ENCODE measurements around the gene MARCHF10.

Gene MARCHF10

DNA sequence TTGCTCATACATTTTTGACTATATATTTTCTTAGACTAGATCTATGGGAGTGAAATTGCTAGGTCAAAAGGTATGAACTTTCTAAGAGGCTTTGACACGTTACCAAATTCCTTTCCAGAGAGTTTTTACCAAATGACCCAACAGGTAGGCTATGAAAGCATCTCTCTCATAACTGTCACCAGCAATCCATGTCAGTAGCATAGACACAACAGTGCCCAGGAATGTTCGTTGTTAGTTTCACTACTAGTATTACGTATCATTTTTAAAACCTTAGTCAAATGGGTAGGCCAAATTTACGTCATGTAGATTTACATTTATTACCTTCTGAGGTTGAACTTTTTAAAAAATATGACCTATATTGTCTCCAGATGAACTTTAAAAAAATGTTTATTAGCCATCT lies 66.8 kb downstream of the MARCHF10 start:
- Mint-ChIP-seq H3K9me3 (no peaks in the 10 kb centered on the region), H3K4me3 (no peak overlapping the region), H3K27ac (no peak overlapping the region), H3K27me3 (peaks cover 4% of the 10 kb centered on the region), H3K4me1 (ENCODE audit: low read depth) (no peaks in the 10 kb centered on the region), H3K36me3 (ENCODE audit: low read depth) (no peaks in the 10 kb centered on the region)
- intact Hi-C loops (cut with micrococcal nuclease) = no loop called here

DNA sequence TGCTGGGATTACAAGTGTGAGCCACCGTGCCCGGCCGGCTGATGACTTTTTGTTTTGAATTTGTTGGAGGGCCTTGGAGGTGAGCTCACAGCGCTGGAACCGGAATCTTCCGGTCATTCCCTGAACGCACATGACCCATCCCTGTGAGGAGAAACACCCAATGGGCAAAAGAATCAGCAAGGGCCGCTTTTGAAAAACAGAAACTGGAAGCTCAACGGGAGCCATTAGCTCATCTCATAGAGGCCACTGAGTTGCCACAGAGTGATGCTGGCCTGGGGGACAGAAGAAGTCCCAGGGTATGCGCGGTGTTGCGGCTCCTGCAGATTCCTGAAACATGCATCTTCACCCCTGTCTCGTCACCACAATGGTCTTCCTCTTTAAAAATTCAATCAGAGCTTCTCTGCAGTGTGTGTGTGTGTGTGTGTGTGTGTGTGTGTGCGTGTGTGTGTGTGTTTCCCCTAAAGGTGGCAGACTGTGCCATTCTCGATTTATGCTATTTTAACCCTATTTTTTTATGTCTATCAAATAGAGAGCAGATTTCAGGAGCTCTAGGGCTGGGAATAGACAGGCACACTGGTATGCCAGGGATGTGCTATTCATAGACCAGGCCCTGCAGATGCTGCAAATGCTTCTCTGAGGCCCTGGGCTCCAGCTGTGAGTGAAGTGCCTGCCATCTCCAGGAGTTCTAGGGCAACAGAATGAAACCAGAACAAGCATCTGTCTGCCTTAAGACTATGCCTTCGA lies 68.3 kb downstream of the MARCHF10 start:
- H3K27ac Mint-ChIP-seq = no peak overlapping the region
- intact Hi-C loops (cut with micrococcal nuclease) = no loop called here
- H3K36me3 Mint-ChIP-seq (ENCODE audit: low read depth) = no peaks in the 10 kb centered on the region
- H3K4me3 Mint-ChIP-seq = no peak overlapping the region
- H3K4me1 Mint-ChIP-seq (ENCODE audit: low read depth) = no peaks in the 10 kb centered on the region
- no peaks in the 10 kb centered on the region for H3K9me3 Mint-ChIP-seq
- H3K27me3 Mint-ChIP-seq = peaks cover 4% of the 10 kb centered on the region

DNA sequence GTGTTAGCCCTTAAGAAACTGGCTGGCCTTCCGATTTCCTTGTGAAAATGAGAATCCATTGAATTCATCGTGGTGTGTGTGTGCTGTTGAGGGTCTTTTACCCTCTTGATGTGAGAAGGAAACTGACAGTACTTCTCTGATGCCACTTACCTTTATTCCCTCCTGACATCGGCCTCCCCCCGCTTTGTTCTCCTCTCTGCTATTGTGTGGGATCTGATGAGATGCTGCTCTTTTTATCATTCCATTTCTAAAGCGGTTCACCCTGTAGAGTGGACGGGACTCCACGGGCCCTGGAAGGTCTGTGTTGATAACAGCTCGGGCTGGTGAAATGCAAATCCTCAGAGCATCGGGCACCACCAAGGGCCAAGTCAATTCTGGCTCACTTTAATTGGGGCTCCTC lies 69.8 kb downstream of the MARCHF10 start:
- Mint-ChIP-seq H3K27me3 (peaks cover 4% of the 10 kb centered on the region), H3K36me3 (ENCODE audit: low read depth) (no peaks in the 10 kb centered on the region), H3K4me1 (ENCODE audit: low read depth) (no peaks in the 10 kb centered on the region), H3K9me3 (no peaks in the 10 kb centered on the region), H3K4me3 (no peak overlapping the region), H3K27ac (no peak overlapping the region)
- intact Hi-C loops (cut with micrococcal nuclease) = no loop called here

DNA sequence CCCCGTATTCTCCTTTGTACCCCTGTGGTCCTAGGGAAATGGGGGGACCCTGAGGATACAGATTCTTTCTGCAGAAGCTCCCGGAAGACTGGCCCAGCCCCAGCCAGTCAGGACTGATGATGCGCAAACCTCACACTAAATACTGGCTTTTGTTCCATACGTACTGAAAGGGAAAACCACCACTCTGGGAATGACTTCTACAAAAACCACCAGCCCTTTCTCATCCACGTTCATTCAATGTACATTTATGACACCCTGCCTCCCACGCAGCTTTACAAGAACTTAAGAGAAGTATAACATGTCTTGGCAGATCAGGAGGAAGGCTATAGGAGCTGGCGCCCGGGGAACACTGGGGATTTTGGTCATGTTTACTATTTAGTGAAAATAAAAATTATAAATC lies 70.6 kb downstream of the MARCHF10 start:
- Mint-ChIP-seq H3K4me1 (ENCODE audit: low read depth) (no peaks in the 10 kb centered on the region), H3K36me3 (ENCODE audit: low read depth) (no peaks in the 10 kb centered on the region), H3K27me3 (peaks cover 2% of the 10 kb centered on the region), H3K27ac (no peak overlapping the region), H3K4me3 (no peak overlapping the region), H3K9me3 (no peaks in the 10 kb centered on the region)
- intact Hi-C loops (cut with micrococcal nuclease) = no loop called here

DNA sequence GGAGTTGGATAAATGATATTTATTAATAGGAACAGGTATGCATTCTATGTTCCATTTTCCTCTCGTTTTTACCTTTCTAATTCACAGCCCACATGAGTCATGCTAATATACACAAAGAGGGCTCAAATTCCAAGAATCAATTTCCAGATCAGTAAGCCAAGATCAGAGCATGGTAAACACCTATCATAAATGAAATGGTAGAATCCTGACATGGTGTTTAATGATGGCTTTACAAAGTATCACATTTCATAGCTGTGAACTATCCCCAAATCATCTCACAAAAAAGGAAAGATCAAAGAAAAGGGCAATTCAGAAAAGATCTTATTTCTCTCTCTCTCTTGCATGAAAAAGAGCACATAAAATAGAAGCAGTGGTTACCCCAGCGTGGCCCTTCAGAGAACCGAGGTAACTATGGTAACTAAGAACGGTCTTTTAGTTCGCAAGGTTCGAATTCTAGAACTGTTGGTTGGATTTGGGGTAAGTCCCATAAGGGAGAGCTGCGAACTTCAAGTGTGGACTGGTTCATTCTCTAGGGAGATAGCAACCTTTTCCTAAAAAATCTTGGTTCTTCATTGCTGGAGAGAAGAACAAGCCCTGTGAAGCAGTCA lies 73.0 kb downstream of the MARCHF10 start:
- no peaks in the 10 kb centered on the region for H3K36me3 Mint-ChIP-seq (ENCODE audit: low read depth)
- intact Hi-C loops (cut with micrococcal nuclease) = no loop called here
- H3K9me3 Mint-ChIP-seq = no peaks in the 10 kb centered on the region
- H3K4me3 Mint-ChIP-seq = no peak overlapping the region
- no peaks in the 10 kb centered on the region for H3K4me1 Mint-ChIP-seq (ENCODE audit: low read depth)
- H3K27ac Mint-ChIP-seq = no peak overlapping the region
- H3K27me3 Mint-ChIP-seq = peaks cover 2% of the 10 kb centered on the region

DNA sequence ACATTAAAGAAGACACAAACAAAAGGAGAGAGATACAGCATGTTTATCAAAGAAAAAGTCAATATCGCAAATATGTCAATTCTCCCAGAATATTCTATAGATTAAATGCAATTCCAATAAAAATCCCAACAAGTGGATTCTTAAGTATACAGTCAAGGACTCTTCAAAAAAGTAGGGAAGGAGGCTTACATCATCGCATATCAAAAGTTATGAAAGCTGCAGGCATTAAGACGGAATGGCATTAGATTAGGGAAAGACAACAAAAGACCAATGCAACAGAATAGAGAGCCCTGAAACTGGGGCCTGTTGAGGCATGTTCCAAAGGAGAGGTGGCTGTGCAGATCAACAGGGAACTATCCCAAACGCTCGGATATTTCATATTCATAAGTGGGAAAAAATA lies 76.0 kb downstream of the MARCHF10 start:
- H3K4me3 Mint-ChIP-seq = no peak overlapping the region
- no peaks in the 10 kb centered on the region for H3K36me3 Mint-ChIP-seq (ENCODE audit: low read depth)
- intact Hi-C loops (cut with micrococcal nuclease) = no loop called here
- H3K27me3 Mint-ChIP-seq = peaks cover 14% of the 10 kb centered on the region
- no peaks in the 10 kb centered on the region for H3K9me3 Mint-ChIP-seq
- H3K4me1 Mint-ChIP-seq (ENCODE audit: low read depth) = no peaks in the 10 kb centered on the region
- H3K27ac Mint-ChIP-seq = no peak overlapping the region

DNA sequence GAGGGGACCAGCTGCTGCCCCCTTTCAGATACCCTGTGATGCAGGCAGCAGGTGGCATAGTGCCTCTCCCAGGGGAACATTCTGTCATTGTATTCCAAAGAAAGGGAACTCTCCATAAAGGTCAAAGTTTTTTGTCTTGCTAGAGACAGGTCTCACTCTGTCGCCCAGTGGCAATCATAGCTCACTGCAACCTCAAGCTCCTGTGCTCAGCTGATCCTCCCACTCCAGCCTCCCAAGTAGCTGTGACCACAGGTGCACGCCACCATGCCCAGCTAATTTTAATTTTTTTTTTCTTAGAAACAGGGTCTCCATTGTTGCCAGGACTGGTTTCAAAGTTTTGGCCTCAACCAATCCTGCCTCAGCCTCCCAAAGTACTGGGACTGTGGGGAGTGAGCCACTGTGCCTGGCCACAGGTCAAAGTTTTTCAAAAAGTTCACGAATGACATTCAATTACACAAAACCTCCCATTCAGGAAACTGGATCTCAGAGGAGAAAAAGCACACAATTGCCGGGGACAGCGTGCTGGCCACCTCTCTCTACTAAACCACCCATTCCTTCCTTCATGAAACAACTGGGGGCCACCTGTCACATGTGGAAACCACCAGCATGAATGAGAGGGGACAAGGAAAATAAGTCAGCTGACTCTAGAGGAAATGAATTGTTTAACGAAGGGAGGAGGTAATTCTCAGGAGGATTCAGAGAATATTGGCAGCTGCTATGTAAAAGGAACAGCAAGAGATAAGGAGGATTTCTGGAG lies 80.0 kb downstream of the MARCHF10 start:
- Mint-ChIP-seq H3K9me3 (no peaks in the 10 kb centered on the region), H3K27ac (no peak overlapping the region), H3K27me3 (peaks cover 37% of the 10 kb centered on the region)

DNA sequence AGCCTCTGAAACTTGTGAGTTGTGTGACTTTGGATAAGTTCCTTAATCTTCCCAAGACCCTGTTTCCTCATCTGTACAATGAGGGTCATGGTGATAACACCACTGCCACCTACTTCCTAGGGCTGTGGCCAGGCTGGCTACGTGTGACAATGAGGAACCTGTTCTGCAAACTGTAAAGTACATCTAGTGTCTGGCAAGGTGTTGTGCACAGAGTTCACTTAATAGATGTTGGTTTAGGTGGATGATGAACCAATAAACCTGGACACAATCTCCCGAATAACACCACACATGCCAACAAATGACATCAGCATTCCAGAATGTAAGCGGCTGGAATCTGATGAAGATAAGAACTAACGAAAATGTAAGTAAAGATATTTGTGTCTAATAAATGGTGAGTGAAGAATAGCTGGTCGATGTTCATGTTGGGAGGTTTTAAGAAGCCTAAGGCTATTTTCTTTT lies 82.3 kb downstream of the MARCHF10 start:
- Mint-ChIP-seq H3K4me1 (ENCODE audit: low read depth) (peaks cover 8% of the 10 kb centered on the region), H3K27me3 (peaks cover 37% of the 10 kb centered on the region), H3K27ac (no peak overlapping the region), H3K4me3 (no peak overlapping the region), H3K36me3 (ENCODE audit: low read depth) (no peaks in the 10 kb centered on the region), H3K9me3 (no peaks in the 10 kb centered on the region)
- intact Hi-C loops (cut with micrococcal nuclease) = no loop called here

More for the DNA sequence above, 80.0 kb downstream of the MARCHF10 start:
- H3K36me3 Mint-ChIP-seq (ENCODE audit: low read depth) = no peaks in the 10 kb centered on the region
- peaks cover 8% of the 10 kb centered on the region for H3K4me1 Mint-ChIP-seq (ENCODE audit: low read depth)
- no peak overlapping the region for H3K4me3 Mint-ChIP-seq
- intact Hi-C loops (cut with micrococcal nuclease) = no loop called here

DNA sequence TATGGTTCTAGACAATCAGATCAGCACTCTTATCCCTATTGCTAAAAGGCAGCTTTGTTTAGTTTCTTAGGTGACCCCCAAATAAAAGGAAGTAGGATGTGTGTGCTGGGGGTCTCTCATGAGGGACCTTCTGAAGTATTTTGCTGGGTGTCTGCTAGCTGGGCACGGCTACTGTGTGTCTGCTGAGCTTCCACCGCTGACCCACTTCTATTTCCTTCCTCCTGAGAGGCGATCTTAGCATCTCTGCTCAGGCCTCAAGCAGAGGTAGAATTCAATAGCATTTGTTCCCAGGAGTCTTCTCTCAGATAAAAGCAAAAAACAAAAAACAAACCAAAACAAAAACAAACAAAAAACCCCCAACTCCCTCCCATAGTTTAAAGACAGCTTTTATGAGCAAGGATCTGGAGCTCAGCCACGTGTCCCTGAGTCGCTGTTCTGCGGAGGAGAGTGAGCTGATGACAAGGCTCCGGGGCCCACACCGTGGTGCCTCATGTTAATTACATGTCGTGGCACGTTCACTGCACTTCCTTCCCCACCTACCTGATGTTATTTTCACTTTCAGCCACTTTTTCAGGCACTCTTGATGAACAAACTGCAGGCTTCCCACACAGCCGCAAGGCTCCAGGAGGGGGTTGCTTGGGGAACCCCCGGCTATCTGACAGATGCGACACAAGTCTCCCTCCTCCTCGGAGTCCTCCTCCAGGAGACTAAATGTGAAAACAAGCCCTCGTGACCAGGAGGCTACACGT lies 83.5 kb downstream of the MARCHF10 start:
- H3K9me3 Mint-ChIP-seq = no peaks in the 10 kb centered on the region
- peaks cover 43% of the 10 kb centered on the region for H3K27me3 Mint-ChIP-seq
- peak overlapping the region; percentile 20 for H3K4me3 Mint-ChIP-seq
- intact Hi-C loops (cut with micrococcal nuclease) = no loop called here
- no peak overlapping the region for H3K27ac Mint-ChIP-seq
- H3K36me3 Mint-ChIP-seq (ENCODE audit: low read depth) = no peaks in the 10 kb centered on the region
- H3K4me1 Mint-ChIP-seq (ENCODE audit: low read depth) = peaks cover 8% of the 10 kb centered on the region

DNA sequence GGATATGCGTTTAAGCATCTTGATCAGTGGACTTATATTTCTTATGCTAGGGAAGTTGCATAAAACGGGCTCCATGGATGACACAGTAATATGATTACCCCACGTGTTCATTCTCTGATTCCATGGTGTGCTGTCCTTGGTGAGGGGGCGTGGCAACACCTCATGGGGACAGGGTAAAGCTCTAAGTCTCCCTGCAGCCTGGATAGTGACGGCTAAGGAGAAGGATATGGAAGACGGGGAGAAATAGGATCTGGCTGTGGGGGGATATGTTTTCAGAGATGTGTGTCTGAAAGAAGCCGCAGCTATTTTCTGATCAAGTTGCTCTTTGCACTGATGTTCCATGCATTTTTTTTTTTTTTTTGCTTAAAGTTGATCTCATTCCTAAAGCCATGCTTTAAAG lies 84.3 kb downstream of the MARCHF10 start:
- intact Hi-C loops (cut with micrococcal nuclease) = no loop called here

DNA sequence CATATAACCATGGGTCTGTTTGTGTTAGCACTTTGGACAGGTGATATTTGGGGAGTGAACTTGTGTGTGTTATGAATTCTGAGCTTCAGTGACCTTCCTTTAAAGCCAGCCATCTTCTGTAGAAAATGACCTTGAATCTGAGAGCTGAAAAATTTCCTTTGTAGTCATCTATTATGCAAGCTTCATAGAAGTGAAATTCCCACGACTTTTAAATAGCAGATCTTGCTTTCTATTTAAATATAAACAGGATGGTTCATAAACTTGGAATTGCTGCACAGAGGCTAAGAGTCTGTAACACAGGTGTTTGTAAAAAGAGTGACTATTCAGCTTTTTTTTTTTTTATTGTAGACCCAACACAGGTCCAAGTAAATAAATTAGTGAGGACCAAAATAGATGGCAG lies 85.5 kb downstream of the MARCHF10 start:
- no peaks in the 10 kb centered on the region for H3K9me3 Mint-ChIP-seq
- H3K27ac Mint-ChIP-seq = no peak overlapping the region
- H3K4me3 Mint-ChIP-seq = no peak overlapping the region
- peaks cover 8% of the 10 kb centered on the region for H3K4me1 Mint-ChIP-seq (ENCODE audit: low read depth)
- H3K27me3 Mint-ChIP-seq = peaks cover 35% of the 10 kb centered on the region
- H3K36me3 Mint-ChIP-seq (ENCODE audit: low read depth) = no peaks in the 10 kb centered on the region
- intact Hi-C loops (cut with micrococcal nuclease) = no loop called here

More for the DNA sequence above, 84.3 kb downstream of the MARCHF10 start:
- H3K4me1 Mint-ChIP-seq (ENCODE audit: low read depth) = peaks cover 8% of the 10 kb centered on the region
- H3K36me3 Mint-ChIP-seq (ENCODE audit: low read depth) = no peaks in the 10 kb centered on the region
- peaks cover 45% of the 10 kb centered on the region for H3K27me3 Mint-ChIP-seq
- no peak overlapping the region for H3K4me3 Mint-ChIP-seq
- H3K27ac Mint-ChIP-seq = no peak overlapping the region
- no peaks in the 10 kb centered on the region for H3K9me3 Mint-ChIP-seq

DNA sequence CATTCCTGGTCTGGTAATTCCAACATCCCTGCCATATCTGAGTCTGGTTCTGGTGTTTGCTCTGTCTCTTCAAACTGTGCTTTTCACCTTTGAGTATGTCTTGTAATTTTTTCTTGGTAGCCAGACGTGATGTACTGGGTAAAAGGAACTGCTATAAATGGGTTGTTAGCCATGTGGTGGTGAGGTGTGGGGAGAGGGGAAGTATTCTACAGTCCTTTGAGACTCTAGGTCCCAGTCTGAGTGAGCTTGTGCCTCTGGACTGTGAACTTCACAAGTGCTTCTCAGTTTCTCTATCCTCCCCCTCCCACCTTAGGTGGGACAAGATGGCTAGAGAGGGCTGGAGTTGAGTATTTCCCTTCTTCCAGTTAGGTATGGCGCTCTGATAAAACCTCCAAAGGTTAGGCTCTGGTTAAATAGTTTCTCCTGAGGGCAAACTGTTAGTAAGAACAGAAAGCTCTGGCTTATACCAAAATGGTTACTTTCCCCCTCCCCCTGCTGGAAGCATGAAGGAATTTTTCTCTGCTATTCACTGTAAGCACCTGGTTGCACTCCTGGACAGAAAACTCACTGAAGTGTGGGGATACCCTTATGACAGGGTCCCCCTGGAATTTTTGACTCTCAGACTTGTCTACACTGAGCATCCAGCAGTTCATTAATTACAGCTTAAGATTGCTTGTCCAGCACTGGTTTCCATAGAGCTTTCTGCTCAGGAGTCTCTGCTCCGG lies 87.8 kb downstream of the MARCHF10 start:
- H3K27me3 Mint-ChIP-seq = peaks cover 24% of the 10 kb centered on the region
- H3K4me3 Mint-ChIP-seq = no peak overlapping the region

DNA sequence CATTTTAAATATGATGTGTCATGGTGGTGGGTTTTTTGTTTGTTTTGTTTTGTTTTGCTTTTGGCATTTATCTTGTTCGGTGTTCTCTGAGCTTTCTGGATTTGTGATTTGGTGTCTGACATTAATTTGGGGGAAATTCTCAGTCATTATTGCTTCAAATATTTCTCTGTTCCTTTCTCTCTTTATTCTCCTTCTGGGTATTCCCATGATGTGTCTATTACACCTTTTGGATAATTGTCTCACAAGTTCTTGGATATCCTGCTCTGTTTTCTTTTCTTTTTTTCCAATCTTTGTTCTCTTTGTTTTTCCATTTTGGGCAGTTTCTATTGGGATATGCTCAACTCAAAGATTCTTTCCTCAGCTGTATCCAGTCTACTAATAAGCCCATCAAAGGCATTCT lies 88.5 kb downstream of the MARCHF10 start:
- no peak overlapping the region for H3K27ac Mint-ChIP-seq
- no peaks in the 10 kb centered on the region for H3K36me3 Mint-ChIP-seq (ENCODE audit: low read depth)
- peaks cover 2% of the 10 kb centered on the region for H3K4me1 Mint-ChIP-seq (ENCODE audit: low read depth)
- intact Hi-C loops (cut with micrococcal nuclease) = no loop called here
- peaks cover 17% of the 10 kb centered on the region for H3K27me3 Mint-ChIP-seq
- no peak overlapping the region for H3K4me3 Mint-ChIP-seq
- no peaks in the 10 kb centered on the region for H3K9me3 Mint-ChIP-seq

More for the DNA sequence above, 87.8 kb downstream of the MARCHF10 start:
- intact Hi-C loops (cut with micrococcal nuclease) = no loop called here
- H3K27ac Mint-ChIP-seq = no peak overlapping the region
- no peaks in the 10 kb centered on the region for H3K9me3 Mint-ChIP-seq
- no peaks in the 10 kb centered on the region for H3K36me3 Mint-ChIP-seq (ENCODE audit: low read depth)
- peaks cover 8% of the 10 kb centered on the region for H3K4me1 Mint-ChIP-seq (ENCODE audit: low read depth)
